ENCODE results near the gene BLOC1S2. TPM values are rescaled to one million over a fixed set of nuclear protein-coding genes. Genes with fewer than 3 reads are reported as not detected.
A peak's percentile ranks its signal among the peaks of the same experiment; 100 is the strongest.
"Not testable (repeated sequence)": the region's sequence is repeated elsewhere in the genome, so short reads cannot be mapped to it uniquely, and the experiment has no call there.

The BLOC1S2 gene
- total RNA-seq, 4 donors from 2014 or later: 13.8 to 29.6 (median 19.3) TPM

DNA sequence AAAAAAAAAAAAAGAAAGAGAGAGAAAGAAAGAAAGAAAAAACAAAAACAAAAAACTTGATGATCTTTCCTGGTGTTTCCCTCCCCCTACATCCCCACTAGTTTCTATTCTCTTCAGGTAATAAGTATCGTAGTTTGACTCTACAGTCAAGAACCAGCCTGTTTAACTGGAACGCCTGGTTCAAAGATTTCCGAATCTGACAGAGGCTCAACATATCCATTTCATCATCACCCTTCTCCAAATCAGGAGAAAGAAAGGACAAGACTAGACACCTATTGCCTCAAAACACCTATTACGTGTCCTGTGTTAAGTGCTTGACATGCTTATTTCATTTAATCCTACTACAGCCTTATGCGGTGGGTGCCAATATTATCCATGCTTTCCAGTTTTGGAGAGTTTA lies 20.4 kb upstream of the BLOC1S2 start:
- WGBS, 2 donors (ENCODE audit: low coverage in 1 of 2): 89 to 91% methylated on average over 5 of the region's 5 CpGs
- H3K27me3 ChIP-seq: peaks cover 69% of the 10 kb centered on the region
- ATAC-seq: no peak
- no peaks in the 10 kb centered on the region for H3K4me1 ChIP-seq
- no peak overlapping the region for H3K27ac ChIP-seq
- H3K4me3 ChIP-seq: no peak overlapping the region
- TF ChIP-seq EP300 (IDR thresholded peaks at IDR 0.05) (no peak), POLR2AphosphoS5 (IDR thresholded peaks at IDR 0.05) (no peak), POLR2A (IDR thresholded peaks at IDR 0.05) (no peak)
- TF ChIP-seq, protein P1, sequence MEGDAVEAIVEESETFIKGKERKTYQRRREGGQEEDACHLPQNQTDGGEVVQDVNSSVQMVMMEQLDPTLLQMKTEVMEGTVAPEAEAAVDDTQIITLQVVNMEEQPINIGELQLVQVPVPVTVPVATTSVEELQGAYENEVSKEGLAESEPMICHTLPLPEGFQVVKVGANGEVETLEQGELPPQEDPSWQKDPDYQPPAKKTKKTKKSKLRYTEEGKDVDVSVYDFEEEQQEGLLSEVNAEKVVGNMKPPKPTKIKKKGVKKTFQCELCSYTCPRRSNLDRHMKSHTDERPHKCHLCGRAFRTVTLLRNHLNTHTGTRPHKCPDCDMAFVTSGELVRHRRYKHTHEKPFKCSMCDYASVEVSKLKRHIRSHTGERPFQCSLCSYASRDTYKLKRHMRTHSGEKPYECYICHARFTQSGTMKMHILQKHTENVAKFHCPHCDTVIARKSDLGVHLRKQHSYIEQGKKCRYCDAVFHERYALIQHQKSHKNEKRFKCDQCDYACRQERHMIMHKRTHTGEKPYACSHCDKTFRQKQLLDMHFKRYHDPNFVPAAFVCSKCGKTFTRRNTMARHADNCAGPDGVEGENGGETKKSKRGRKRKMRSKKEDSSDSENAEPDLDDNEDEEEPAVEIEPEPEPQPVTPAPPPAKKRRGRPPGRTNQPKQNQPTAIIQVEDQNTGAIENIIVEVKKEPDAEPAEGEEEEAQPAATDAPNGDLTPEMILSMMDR (IDR thresholded peaks at IDR 0.05): no peak
- no peaks in the 10 kb centered on the region for H3K36me3 ChIP-seq
- H3K9me3 ChIP-seq: no peaks in the 10 kb centered on the region

DNA sequence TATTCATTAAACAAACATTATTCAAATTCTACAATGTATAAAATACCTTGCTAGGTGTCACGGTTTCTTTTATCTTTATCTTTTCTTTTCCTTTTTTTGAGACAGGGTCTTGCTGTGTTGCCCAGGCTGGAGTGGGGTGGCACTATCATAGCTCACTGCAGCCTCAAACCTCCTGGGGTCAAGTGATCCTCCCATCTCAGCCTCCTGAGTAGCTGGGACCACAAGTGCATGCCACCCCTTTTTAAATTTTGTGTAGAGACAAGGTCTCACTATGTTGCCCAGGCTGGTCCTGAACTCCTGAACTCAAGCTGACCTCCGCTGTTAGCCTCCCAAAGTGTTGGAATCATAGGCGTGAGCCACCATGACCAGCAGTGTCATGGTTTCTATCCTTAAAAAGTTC lies 17.9 kb upstream of the BLOC1S2 start:
- TF ChIP-seq POLR2A (IDR thresholded peaks at IDR 0.05): no peak
- TF ChIP-seq, protein P1 (IDR thresholded peaks at IDR 0.05): no peak
- no peak for TF ChIP-seq POLR2AphosphoS5 (IDR thresholded peaks at IDR 0.05)
- no peak for TF ChIP-seq EP300 (IDR thresholded peaks at IDR 0.05)
- 75 to 87% methylated on average over 2 to 3 of the region's 3 CpGs for WGBS, 2 donors (ENCODE audit: low coverage in 1 of 2)
- Histone ChIP-seq H3K27me3 (peaks cover 70% of the 10 kb centered on the region), H3K4me3 (no peak overlapping the region), H3K36me3 (no peaks in the 10 kb centered on the region), H3K4me1 (no peaks in the 10 kb centered on the region), H3K9me3 (peaks cover 0 to 7% (median 0%) of the 10 kb centered on the region in 3 donors), H3K27ac (no peak overlapping the region)
- ATAC-seq: no peak

DNA sequence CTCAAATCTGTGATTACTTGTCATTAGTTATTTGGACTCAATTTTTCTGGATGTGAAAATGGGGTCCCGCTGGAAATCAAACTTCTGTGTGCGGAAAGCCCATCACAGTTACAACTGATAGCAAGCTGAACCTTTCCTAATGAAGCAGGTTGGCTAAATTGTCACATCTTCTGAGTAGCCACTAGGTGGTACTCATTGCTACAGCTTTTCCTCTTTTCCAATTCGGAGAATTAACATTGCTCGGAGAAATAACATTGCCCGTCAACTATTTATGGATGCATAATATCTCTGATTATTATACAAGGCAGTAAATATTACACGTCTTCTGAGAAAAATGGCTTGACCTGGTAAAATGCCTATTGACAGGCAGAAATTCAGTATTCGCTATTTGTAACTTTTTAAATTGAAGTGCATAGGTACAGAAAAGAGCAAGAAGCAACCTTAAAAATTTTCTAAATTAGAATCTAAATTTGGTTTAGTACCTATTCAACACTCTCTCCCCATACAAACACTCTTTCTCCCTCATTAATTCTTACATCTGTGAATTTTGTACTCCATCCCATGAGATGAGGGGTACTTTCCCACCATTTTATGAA lies 17.3 kb upstream of the BLOC1S2 start:
- Histone ChIP-seq H3K36me3 (no peaks in the 10 kb centered on the region), H3K4me3 (no peak overlapping the region), H3K27me3 (peaks cover 72% of the 10 kb centered on the region), H3K4me1 (no peaks in the 10 kb centered on the region), H3K9me3 (peaks cover 0 to 7% (median 0%) of the 10 kb centered on the region in 3 donors), H3K27ac (no peak overlapping the region)
- no peak for TF ChIP-seq POLR2AphosphoS5 (IDR thresholded peaks at IDR 0.05)
- no peak for TF ChIP-seq POLR2A (IDR thresholded peaks at IDR 0.05)
- TF ChIP-seq, protein P1 (IDR thresholded peaks at IDR 0.05): peak; percentile 21 to 47 (median 44)
- no peak for TF ChIP-seq EP300 (IDR thresholded peaks at IDR 0.05)
- WGBS, 2 donors (ENCODE audit: low coverage in 1 of 2): 18 to 25% methylated on average over 7 of the region's 7 CpGs
- ATAC-seq: no peak

GRCh38 chr10:100301123-100301522 lies 14.6 kb upstream of the BLOC1S2 start:
- H3K9me3 ChIP-seq, ATAC-seq, H3K36me3 ChIP-seq, H3K4me3 ChIP-seq, H3K27ac ChIP-seq, H3K4me1 ChIP-seq: not testable (repeated sequence)
- peaks cover 73% of the 10 kb centered on the region for H3K27me3 ChIP-seq
- 46 to 61% methylated on average over 4 of the region's 5 CpGs for WGBS, 2 donors (ENCODE audit: low coverage in 1 of 2)

- Histone ChIP-seq H3K4me3 (no peak overlapping the region), H3K36me3 (no peaks in the 10 kb centered on the region), H3K9me3 (peaks cover 0 to 7% (median 0%) of the 10 kb centered on the region in 3 donors), H3K4me1 (no peaks in the 10 kb centered on the region), H3K27me3 (peaks cover 72% of the 10 kb centered on the region), H3K27ac (no peak overlapping the region)
- ATAC-seq: no peak
- TF ChIP-seq POLR2A (IDR thresholded peaks at IDR 0.05): no peak
- 82 to 90% methylated on average over 2 of the region's 9 CpGs for WGBS, 2 donors (ENCODE audit: low coverage in 1 of 2)
Observed at GRCh38 chr10:100297242-100297641, 10.8 kb upstream of the BLOC1S2 start.

GRCh38 chr10:100293066-100293465 lies 6.6 kb upstream of the BLOC1S2 start:
- H3K4me3 ChIP-seq: no peak overlapping the region
- TF ChIP-seq, protein P1 (IDR thresholded peaks at IDR 0.05): no peak
- TF ChIP-seq POLR2A (IDR thresholded peaks at IDR 0.05) (no peak), EP300 (IDR thresholded peaks at IDR 0.05) (no peak), POLR2AphosphoS5 (IDR thresholded peaks at IDR 0.05) (no peak)
- no peaks in the 10 kb centered on the region for H3K4me1 ChIP-seq
- no peaks in the 10 kb centered on the region for H3K9me3 ChIP-seq
- no peak overlapping the region for H3K27ac ChIP-seq
- H3K36me3 ChIP-seq: no peaks in the 10 kb centered on the region
- H3K27me3 ChIP-seq: peaks cover 43% of the 10 kb centered on the region
- no peak for ATAC-seq

DNA sequence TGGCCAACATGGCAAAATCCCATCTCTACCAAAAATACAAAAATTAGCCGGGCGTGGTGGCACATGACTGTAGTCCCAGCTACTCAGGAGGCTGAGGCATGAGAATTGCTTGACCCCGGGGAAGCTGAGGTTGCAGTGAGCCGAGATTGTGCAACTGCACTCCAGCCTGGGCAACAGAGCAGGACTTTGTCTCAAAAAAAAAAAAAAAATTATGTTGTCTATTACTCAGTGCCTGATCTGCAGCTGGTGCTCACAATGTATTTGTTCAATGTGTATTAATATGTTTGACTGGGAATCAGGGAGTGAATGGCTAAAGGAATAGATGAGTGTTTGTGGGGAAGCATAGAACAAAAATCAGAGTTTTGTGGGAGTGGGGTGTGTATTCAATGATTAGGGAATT lies 5.8 kb upstream of the BLOC1S2 start:
- H3K27me3 ChIP-seq: peaks cover 41% of the 10 kb centered on the region
- not testable (repeated sequence) for ATAC-seq, H3K4me1 ChIP-seq, H3K27ac ChIP-seq, H3K4me3 ChIP-seq, H3K36me3 ChIP-seq, H3K9me3 ChIP-seq
- 48 to 100% methylated on average over 1 to 3 of the region's 4 CpGs for WGBS, 2 donors (ENCODE audit: low coverage in 1 of 2)
